ENCODE data around the gene AGR3.

Gene AGR3

DNA sequence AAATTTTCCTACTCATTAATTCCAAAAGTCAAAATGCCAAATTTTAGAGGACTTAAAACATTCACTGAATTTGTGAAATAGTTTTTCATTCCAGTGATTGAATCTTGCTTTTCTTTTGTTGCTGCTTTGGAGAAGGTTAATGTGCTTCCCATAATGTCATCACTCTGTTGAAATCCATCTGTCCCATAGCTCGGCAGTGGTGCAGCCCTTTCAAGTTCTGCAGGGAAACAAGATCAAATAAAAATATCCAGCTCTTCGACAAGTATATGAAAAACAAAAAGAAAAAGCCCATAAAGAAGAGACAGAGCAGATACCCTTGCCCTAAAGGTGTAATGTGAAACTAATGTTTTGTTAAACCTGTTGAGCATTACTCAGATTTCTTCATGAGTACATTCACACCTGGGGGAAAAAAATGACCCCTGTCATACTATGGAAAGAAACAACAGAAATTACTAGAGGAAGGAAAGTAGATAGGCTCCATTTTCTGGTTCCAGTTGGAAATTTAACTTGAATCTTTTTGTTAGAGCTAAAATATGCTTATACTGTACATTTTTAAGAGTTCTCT, 35.1 kb downstream of the AGR3 start:
- Histone ChIP-seq H3K4me1 (ENCODE audit: control insufficient read depth, insufficient read depth, low read length) (peaks cover 6% of the 10 kb centered on the region), H3K4me3 (ENCODE audit: low read depth, low read length) (no peak overlapping the region), H3K36me3 (ENCODE audit: control insufficient read depth in 2 of 2, insufficient read depth in 1 of 2, low read length in 2 of 2) (no peaks in the 10 kb centered on the region), H3K9me3 (ENCODE audit: control insufficient read depth, insufficient read depth, low read depth, low read length) (no peaks in the 10 kb centered on the region), H3K27ac (ENCODE audit: extremely low read depth, low read depth, low read length) (no peak overlapping the region)
- ChIA-PET CTCF (interaction anchor here (0.9 kb wide), 1 partner anchor 9 kb away, joined by 3 read pairs; no protein-coding TSS in a partner anchor), POLR2A (no interaction called here)
- TF ChIP-seq ZNF184 (tag by site-specific recombination; IDR thresholded peaks at IDR 0.05), result no peak
- TF ChIP-seq, protein P1, sequence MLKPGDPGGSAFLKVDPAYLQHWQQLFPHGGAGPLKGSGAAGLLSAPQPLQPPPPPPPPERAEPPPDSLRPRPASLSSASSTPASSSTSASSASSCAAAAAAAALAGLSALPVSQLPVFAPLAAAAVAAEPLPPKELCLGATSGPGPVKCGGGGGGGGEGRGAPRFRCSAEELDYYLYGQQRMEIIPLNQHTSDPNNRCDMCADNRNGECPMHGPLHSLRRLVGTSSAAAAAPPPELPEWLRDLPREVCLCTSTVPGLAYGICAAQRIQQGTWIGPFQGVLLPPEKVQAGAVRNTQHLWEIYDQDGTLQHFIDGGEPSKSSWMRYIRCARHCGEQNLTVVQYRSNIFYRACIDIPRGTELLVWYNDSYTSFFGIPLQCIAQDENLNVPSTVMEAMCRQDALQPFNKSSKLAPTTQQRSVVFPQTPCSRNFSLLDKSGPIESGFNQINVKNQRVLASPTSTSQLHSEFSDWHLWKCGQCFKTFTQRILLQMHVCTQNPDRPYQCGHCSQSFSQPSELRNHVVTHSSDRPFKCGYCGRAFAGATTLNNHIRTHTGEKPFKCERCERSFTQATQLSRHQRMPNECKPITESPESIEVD (tag by site-specific recombination; IDR thresholded peaks at IDR 0.05), result peak; percentile 17; the same call in 1 of the 2 replicates
- 0 out of 2 replicates have a peak, but pooled peaks have one; percentile 21 for TF ChIP-seq SCRT1 (tag by site-specific recombination; IDR thresholded peaks at IDR 0.05; ENCODE audit: borderline replicate concordance)
- no peak for TF ChIP-seq ZNF473 (tag by site-specific recombination; IDR thresholded peaks at IDR 0.05)

DNA sequence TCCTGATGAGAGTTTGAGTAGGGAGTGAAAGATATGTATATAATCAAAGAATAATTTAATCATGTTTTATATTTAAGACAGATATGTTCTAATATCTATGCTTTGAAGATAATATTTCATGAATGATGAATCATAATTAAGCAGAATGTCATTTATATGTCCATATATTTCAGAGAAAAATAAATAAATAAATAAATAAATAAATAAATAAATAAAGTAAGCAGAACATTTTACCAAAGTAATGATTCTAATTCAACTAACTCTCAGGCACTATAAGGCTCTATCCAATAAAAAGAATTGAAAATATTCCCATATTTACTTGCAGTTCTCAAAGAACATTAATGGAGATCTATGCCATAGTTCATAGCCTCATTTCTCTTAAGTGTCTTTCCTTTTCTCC, 36.0 kb downstream of the AGR3 start:
- Histone ChIP-seq H3K4me3 (ENCODE audit: low read depth, low read length) (no peak overlapping the region), H3K9me3 (ENCODE audit: control insufficient read depth, insufficient read depth, low read depth, low read length) (no peaks in the 10 kb centered on the region), H3K36me3 (ENCODE audit: control insufficient read depth in 2 of 2, insufficient read depth in 1 of 2, low read length in 2 of 2) (no peaks in the 10 kb centered on the region), H3K27ac (ENCODE audit: extremely low read depth, low read depth, low read length) (no peak overlapping the region), H3K4me1 (ENCODE audit: control insufficient read depth, insufficient read depth, low read length) (peaks cover 6% of the 10 kb centered on the region)
- POLR2A ChIA-PET, result no interaction called here
- CTCF ChIA-PET, result no interaction called here
- TF ChIP-seq ZBTB8A (tag by site-specific recombination; IDR thresholded peaks at IDR 0.05), result peak; percentile 47
- TF ChIP-seq ZNF221 (tag by site-specific recombination; IDR thresholded peaks at IDR 0.05; ENCODE audit: borderline replicate concordance), result no peak
- TF ChIP-seq ZNF394 (tag by site-specific recombination; IDR thresholded peaks at IDR 0.05; ENCODE audit: borderline replicate concordance), result peak; percentile 72; the same call in 1 of the 2 replicates
- TF ChIP-seq, protein P2, sequence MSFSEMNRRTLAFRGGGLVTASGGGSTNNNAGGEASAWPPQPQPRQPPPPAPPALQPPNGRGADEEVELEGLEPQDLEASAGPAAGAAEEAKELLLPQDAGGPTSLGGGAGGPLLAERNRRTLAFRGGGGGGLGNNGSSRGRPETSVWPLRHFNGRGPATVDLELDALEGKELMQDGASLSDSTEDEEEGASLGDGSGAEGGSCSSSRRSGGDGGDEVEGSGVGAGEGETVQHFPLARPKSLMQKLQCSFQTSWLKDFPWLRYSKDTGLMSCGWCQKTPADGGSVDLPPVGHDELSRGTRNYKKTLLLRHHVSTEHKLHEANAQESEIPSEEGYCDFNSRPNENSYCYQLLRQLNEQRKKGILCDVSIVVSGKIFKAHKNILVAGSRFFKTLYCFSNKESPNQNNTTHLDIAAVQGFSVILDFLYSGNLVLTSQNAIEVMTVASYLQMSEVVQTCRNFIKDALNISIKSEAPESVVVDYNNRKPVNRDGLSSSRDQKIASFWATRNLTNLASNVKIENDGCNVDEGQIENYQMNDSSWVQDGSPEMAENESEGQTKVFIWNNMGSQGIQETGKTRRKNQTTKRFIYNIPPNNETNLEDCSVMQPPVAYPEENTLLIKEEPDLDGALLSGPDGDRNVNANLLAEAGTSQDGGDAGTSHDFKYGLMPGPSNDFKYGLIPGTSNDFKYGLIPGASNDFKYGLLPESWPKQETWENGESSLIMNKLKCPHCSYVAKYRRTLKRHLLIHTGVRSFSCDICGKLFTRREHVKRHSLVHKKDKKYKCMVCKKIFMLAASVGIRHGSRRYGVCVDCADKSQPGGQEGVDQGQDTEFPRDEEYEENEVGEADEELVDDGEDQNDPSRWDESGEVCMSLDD (tag by site-specific recombination; IDR thresholded peaks at IDR 0.05), result no peak
- TF ChIP-seq ZNF184 (tag by site-specific recombination; IDR thresholded peaks at IDR 0.05), result no peak
- no peak for TF ChIP-seq ZNF223 (tag by site-specific recombination; IDR thresholded peaks at IDR 0.05)
- 0 out of 2 replicates have a peak, but pooled peaks have one; percentile 25 for TF ChIP-seq ZNF266 (tag by site-specific recombination; IDR thresholded peaks at IDR 0.05; ENCODE audit: low read depth)
- no peak for TF ChIP-seq ZBTB21 (tag by site-specific recombination; IDR thresholded peaks at IDR 0.05)
- peak; percentile 39; the same call in 1 of the 2 replicates for TF ChIP-seq ZNF623 (tag by site-specific recombination; IDR thresholded peaks at IDR 0.05)
- TF ChIP-seq ZBTB20 (tag by site-specific recombination; IDR thresholded peaks at IDR 0.05), result no peak
- no peak for TF ChIP-seq REPIN1 (tag by site-specific recombination; IDR thresholded peaks at IDR 0.05; ENCODE audit: low read depth)
- TF ChIP-seq, protein P3, sequence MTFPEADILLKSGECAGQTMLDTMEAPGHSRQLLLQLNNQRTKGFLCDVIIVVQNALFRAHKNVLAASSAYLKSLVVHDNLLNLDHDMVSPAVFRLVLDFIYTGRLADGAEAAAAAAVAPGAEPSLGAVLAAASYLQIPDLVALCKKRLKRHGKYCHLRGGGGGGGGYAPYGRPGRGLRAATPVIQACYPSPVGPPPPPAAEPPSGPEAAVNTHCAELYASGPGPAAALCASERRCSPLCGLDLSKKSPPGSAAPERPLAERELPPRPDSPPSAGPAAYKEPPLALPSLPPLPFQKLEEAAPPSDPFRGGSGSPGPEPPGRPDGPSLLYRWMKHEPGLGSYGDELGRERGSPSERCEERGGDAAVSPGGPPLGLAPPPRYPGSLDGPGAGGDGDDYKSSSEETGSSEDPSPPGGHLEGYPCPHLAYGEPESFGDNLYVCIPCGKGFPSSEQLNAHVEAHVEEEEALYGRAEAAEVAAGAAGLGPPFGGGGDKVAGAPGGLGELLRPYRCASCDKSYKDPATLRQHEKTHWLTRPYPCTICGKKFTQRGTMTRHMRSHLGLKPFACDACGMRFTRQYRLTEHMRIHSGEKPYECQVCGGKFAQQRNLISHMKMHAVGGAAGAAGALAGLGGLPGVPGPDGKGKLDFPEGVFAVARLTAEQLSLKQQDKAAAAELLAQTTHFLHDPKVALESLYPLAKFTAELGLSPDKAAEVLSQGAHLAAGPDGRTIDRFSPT (tag by site-specific recombination; IDR thresholded peaks at IDR 0.05), result no peak
- TF ChIP-seq, protein P4, sequence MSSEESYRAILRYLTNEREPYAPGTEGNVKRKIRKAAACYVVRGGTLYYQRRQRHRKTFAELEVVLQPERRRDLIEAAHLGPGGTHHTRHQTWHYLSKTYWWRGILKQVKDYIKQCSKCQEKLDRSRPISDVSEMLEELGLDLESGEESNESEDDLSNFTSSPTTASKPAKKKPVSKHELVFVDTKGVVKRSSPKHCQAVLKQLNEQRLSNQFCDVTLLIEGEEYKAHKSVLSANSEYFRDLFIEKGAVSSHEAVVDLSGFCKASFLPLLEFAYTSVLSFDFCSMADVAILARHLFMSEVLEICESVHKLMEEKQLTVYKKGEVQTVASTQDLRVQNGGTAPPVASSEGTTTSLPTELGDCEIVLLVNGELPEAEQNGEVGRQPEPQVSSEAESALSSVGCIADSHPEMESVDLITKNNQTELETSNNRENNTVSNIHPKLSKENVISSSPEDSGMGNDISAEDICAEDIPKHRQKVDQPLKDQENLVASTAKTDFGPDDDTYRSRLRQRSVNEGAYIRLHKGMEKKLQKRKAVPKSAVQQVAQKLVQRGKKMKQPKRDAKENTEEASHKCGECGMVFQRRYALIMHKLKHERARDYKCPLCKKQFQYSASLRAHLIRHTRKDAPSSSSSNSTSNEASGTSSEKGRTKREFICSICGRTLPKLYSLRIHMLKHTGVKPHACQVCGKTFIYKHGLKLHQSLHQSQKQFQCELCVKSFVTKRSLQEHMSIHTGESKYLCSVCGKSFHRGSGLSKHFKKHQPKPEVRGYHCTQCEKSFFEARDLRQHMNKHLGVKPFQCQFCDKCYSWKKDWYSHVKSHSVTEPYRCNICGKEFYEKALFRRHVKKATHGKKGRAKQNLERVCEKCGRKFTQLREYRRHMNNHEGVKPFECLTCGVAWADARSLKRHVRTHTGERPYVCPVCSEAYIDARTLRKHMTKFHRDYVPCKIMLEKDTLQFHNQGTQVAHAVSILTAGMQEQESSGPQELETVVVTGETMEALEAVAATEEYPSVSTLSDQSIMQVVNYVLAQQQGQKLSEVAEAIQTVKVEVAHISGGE (tag by site-specific recombination; conservative IDR thresholded peaks at IDR 0.05; ENCODE audit: low read depth), result peak; percentile 51
- peak; percentile 51 for TF ChIP-seq ZNF426 (tag by site-specific recombination; IDR thresholded peaks at IDR 0.05)
- no peak for TF ChIP-seq ZNF302 (tag by site-specific recombination; IDR thresholded peaks at IDR 0.05; ENCODE audit: low read depth)
- TF ChIP-seq ZNF76 (tag by site-specific recombination; IDR thresholded peaks at IDR 0.05; ENCODE audit: borderline replicate concordance, low read depth), result no peak
- peak; percentile 44 for TF ChIP-seq ZNF555 (tag by site-specific recombination; conservative IDR thresholded peaks at IDR 0.05)
- TF ChIP-seq ZNF202 (tag by site-specific recombination; IDR thresholded peaks at IDR 0.05; ENCODE audit: borderline replicate concordance), result 0 out of 2 replicates have a peak, but pooled peaks have one; percentile 10

Measured in HEK293 (cell line).